WTC11 (cell line): ENCODE results near the gene OSGEPL1. TPM values are rescaled to one million over a fixed set of nuclear protein-coding genes. Genes with fewer than 3 reads are reported as not detected.

Experiments used
- ATAC-seq: fragments of 200-7000 bp; cut with Tn5 transposase; 2 replicates; pipeline ENCODE4 v1.10.0; 2021; ENCODE audit warnings: mild to moderate bottlenecking, moderate library complexity
- CTCF ChIA-PET: fragments of 300-600 bp; sonication (Branson Sonifier 250); formaldehyde crosslinking; loops from one replicate; lab custom pipeline; 2021; ENCODE audit warnings: antibody characterized with exemption; lab: Charles Lee
- POLR2A ChIA-PET: fragments of 350-600 bp; sonication (Branson Sonifier 250); formaldehyde crosslinking; loops from one replicate; lab custom pipeline; 2021; ENCODE audit warnings: antibody characterized with exemption; lab: Charles Lee
- DNase-seq: peaks from one replicate; pipeline ENCODE4 v3.0.0; 2021; ENCODE audit warnings: low spot score
- H3K27ac Mint-ChIP-seq: 2 replicates; pipeline ENCODE4 v1.8.0; 2021; ENCODE audit warnings: mixed read lengths
- H3K27me3 Mint-ChIP-seq: 2 replicates; pipeline ENCODE4 v1.8.0; 2021; ENCODE audit warnings: low read depth, mild to moderate bottlenecking, moderate library complexity, mixed read lengths
- H3K36me3 Mint-ChIP-seq: 2 replicates; pipeline ENCODE4 v1.8.0; 2021; ENCODE audit warnings: mixed read lengths
- H3K4me1 Mint-ChIP-seq: 2 replicates; pipeline ENCODE4 v1.8.0; 2022; ENCODE audit warnings: mixed read lengths
- H3K4me3 Mint-ChIP-seq: 2 replicates; pipeline ENCODE4 v1.8.0; 2021; ENCODE audit warnings: mild to moderate bottlenecking, moderate library complexity, mixed read lengths
- H3K9me3 Mint-ChIP-seq: 2 replicates; pipeline ENCODE4 v1.8.0; 2021; ENCODE audit warnings: mixed read lengths
- AR ChIP-seq: fragments of 250-450 bp; sonication (Bioruptor Pico); IDR thresholded peaks from 2 replicates; pipeline ENCODE4 v1.9.0; 2021; ENCODE audit warnings: mild to moderate bottlenecking
- E2F5 ChIP-seq: sonication (generic); formaldehyde crosslinking; IDR thresholded peaks from 2 replicates; pipeline ENCODE4 v1.8.1; 2022; ENCODE audit warnings: mild to moderate bottlenecking, moderate library complexity, missing genetic modification reagents
- ELF4 ChIP-seq: sonication (generic); formaldehyde crosslinking; IDR thresholded peaks from 2 replicates; pipeline ENCODE4 v1.8.1; 2022; ENCODE audit warnings: low read depth, mild to moderate bottlenecking, moderate library complexity, missing genetic modification reagents
- ESRRA ChIP-seq: sonication (generic); formaldehyde crosslinking; IDR thresholded peaks from 2 replicates; pipeline ENCODE4 v1.8.1; 2022; ENCODE audit warnings: mild to moderate bottlenecking, missing genetic modification reagents, borderline replicate concordance
- FOXP4 ChIP-seq: sonication (generic); formaldehyde crosslinking; IDR thresholded peaks from 2 replicates; pipeline ENCODE4 v1.8.0; 2022; ENCODE audit warnings: mild to moderate bottlenecking, missing genetic modification reagents
- GABPB1 ChIP-seq: sonication (generic); formaldehyde crosslinking; IDR thresholded peaks from 2 replicates; pipeline ENCODE4 v1.8.1; 2023; ENCODE audit warnings: mild to moderate bottlenecking, missing genetic modification reagents
- KAT7 ChIP-seq: sonication (generic); formaldehyde crosslinking; IDR thresholded peaks from 2 replicates; pipeline ENCODE4 v1.8.1; 2023; ENCODE audit warnings: missing genetic modification reagents, mild to moderate bottlenecking, borderline replicate concordance
- PRDM15 ChIP-seq: sonication (generic); formaldehyde crosslinking; IDR thresholded peaks from 2 replicates; pipeline ENCODE4 v1.8.0; 2022; ENCODE audit warnings: missing genetic modification reagents
- PREB ChIP-seq: sonication (generic); formaldehyde crosslinking; IDR thresholded peaks from 2 replicates; pipeline ENCODE4 v1.8.1; 2022; ENCODE audit warnings: mild to moderate bottlenecking, missing genetic modification reagents, moderate library complexity, borderline replicate concordance
- ZNF416 ChIP-seq: fragments of 250-450 bp; sonication (Bioruptor Pico); IDR thresholded peaks from 2 replicates; pipeline ENCODE4 v1.9.0; 2021; ENCODE audit warnings: mild to moderate bottlenecking, inconsistent platforms
- ZNF512 ChIP-seq: sonication (generic); formaldehyde crosslinking; IDR thresholded peaks from 2 replicates; pipeline ENCODE4 v1.8.1; 2022; ENCODE audit warnings: missing genetic modification reagents, borderline replicate concordance
- total RNA-seq: library from RNA; stranded (reverse); gene quantifications from 3 replicates; pipeline ENCODE4 v1.2.3, GENCODE V29; 2021

The OSGEPL1 gene
- total RNA-seq, 1 experiment from 2014 or later, result 15.2 TPM

GRCh38 chr2:189763908-189764661 is 1.5 kb upstream of the OSGEPL1 start:
- CTCF ChIA-PET, result interaction anchor here (2.4 kb wide), 1 partner anchor 20 kb away, joined by 13 read pairs; the partner anchor contains the start of genes ORMDL1 and PMS1
- no peak for TF ChIP-seq ELF4
- TF ChIP-seq ESRRA (CRISPR knock-in tag), result no peak
- TF ChIP-seq ZNF416 (CRISPR knock-in tag), result no peak
- no peak for TF ChIP-seq PREB
- TF ChIP-seq ZNF512 (CRISPR knock-in tag), result no peak
- no peak for TF ChIP-seq PRDM15 (CRISPR knock-in tag)
- no peak for TF ChIP-seq GABPB1 (CRISPR knock-in tag)
- TF ChIP-seq FOXP4 (CRISPR knock-in tag), result no peak
- TF ChIP-seq AR (CRISPR knock-in tag), result no peak
- no peak for TF ChIP-seq KAT7 (CRISPR knock-in tag)
- TF ChIP-seq E2F5, result no peak
- DNase-seq (no peak), ATAC-seq (no peak)
- Mint-ChIP-seq H3K36me3 (peaks cover 10% of the 10 kb centered on the region), H3K9me3 (no peaks in the 10 kb centered on the region), H3K27ac (no peak overlapping the region), H3K4me1 (peaks cover 3% of the 10 kb centered on the region; the same call in 1 of the 2 replicates), H3K27me3 (no peaks in the 10 kb centered on the region), H3K4me3 (peak overlapping the region; percentile 89; the same call in 1 of the 2 replicates)
- POLR2A ChIA-PET, result no interaction called here
